H9 (cell line): ENCODE measurements around the gene MRO. TPM values are rescaled to one million over a fixed set of nuclear protein-coding genes. Genes with fewer than 3 reads are reported as not detected.

Experiments
- DNase-seq: peaks from one replicate; pipeline ENCODE4 v3.0.0-alpha.2; 2017
- H2AFZ ChIP-seq: one replicate; pipeline ENCODE4 v1.6.1; 2013; ENCODE audit warnings: mild to moderate bottlenecking, low read length, control low read depth, moderate library complexity
- H2AK5ac ChIP-seq: 2 replicates; pipeline ENCODE4 v1.6.1; 2013; ENCODE audit warnings: low read length, control low read depth, mixed read lengths; ENCODE audit not compliant: insufficient read length
- H2BK120ac ChIP-seq: one replicate; pipeline ENCODE4 v1.6.1; 2013; ENCODE audit warnings: low read depth, mild to moderate bottlenecking, low read length, control low read depth, inconsistent platforms; ENCODE audit not compliant: poor library complexity, severe bottlenecking
- H2BK12ac ChIP-seq: 2 replicates; pipeline ENCODE4 v1.6.1; 2013; ENCODE audit warnings: low read length, control low read depth, mixed read lengths, low read depth; ENCODE audit not compliant: insufficient read length
- H2BK15ac ChIP-seq: 2 replicates; pipeline ENCODE4 v1.6.1; 2013; ENCODE audit warnings: low read depth, low read length, control low read depth
- H2BK20ac ChIP-seq: one replicate; pipeline ENCODE4 v1.6.1; 2013; ENCODE audit warnings: low read depth, mild to moderate bottlenecking, low read length, control low read depth, inconsistent platforms; ENCODE audit not compliant: poor library complexity, severe bottlenecking
- H2BK5ac ChIP-seq: 2 replicates; pipeline ENCODE4 v1.6.1; 2013; ENCODE audit warnings: low read length, control low read depth, mixed read lengths; ENCODE audit not compliant: insufficient read length
- H3K14ac ChIP-seq: 2 replicates; pipeline ENCODE4 v1.6.1; 2013; ENCODE audit warnings: low read length, control low read depth; ENCODE audit not compliant: insufficient read depth
- H3K18ac ChIP-seq: 2 replicates; pipeline ENCODE4 v1.6.1; 2013; ENCODE audit warnings: low read depth, mild to moderate bottlenecking, mixed read lengths, low read length, control low read depth; ENCODE audit not compliant: insufficient read length
- H3K23ac ChIP-seq: 2 replicates; pipeline ENCODE4 v1.6.1; 2013; ENCODE audit warnings: low read length, control low read depth, mixed read lengths, low read depth; ENCODE audit not compliant: insufficient read length
- H3K23me2 ChIP-seq: 2 replicates; pipeline ENCODE4 v1.6.1; 2013; ENCODE audit warnings: low read depth, mild to moderate bottlenecking, mixed read lengths, low read length, control low read depth; ENCODE audit not compliant: insufficient read length, poor library complexity, severe bottlenecking
- H3K27ac ChIP-seq: 2 replicates; pipeline ENCODE4 v1.5.1; 2013; ENCODE audit warnings: low read length, control low read depth, mixed read lengths, low read depth; ENCODE audit not compliant: insufficient read length
- H3K27me3 ChIP-seq: 2 replicates; pipeline ENCODE4 v1.6.1; 2013; ENCODE audit warnings: low read length, control low read depth, inconsistent platforms; ENCODE audit not compliant: insufficient read depth
- H3K4ac ChIP-seq: 2 replicates; pipeline ENCODE4 v1.6.1; 2013; ENCODE audit warnings: low read depth, mild to moderate bottlenecking, control low read depth, inconsistent platforms, low read length, moderate library complexity
- H3K4me1 ChIP-seq: 2 replicates; pipeline ENCODE4 v1.6.1; 2013; ENCODE audit warnings: low read length, control low read depth, inconsistent platforms; ENCODE audit not compliant: insufficient read depth
- H3K4me2 ChIP-seq: 2 replicates; pipeline ENCODE4 v1.6.1; 2013; ENCODE audit warnings: low read length, control low read depth, mixed read lengths; ENCODE audit not compliant: insufficient read length, insufficient read depth
- H3K56ac ChIP-seq: 2 replicates; pipeline ENCODE4 v1.6.1; 2013; ENCODE audit warnings: low read depth, mild to moderate bottlenecking, mixed read lengths, low read length, control low read depth; ENCODE audit not compliant: insufficient read length
- H3K79me1 ChIP-seq: 2 replicates; pipeline ENCODE4 v1.6.1; 2013; ENCODE audit warnings: low read depth, mild to moderate bottlenecking, moderate library complexity, low read length, control low read depth, inconsistent platforms; ENCODE audit not compliant: insufficient read depth, poor library complexity, severe bottlenecking
- H3K79me2 ChIP-seq: 2 replicates; pipeline ENCODE4 v1.6.1; 2013; ENCODE audit warnings: low read length, control low read depth, inconsistent platforms; ENCODE audit not compliant: insufficient read depth
- H3K9ac ChIP-seq: 2 replicates; pipeline ENCODE4 v1.6.1; 2013; ENCODE audit warnings: low read length, control low read depth, mixed read lengths; ENCODE audit not compliant: insufficient read length; ENCODE audit errors: extremely low read depth
- H3K9me3 ChIP-seq: one replicate; pipeline ENCODE4 v1.6.1; 2013; ENCODE audit warnings: low read depth, low read length, inconsistent platforms; ENCODE audit not compliant: control insufficient read depth
- H3T11ph ChIP-seq: one replicate; pipeline ENCODE4 v1.6.1; 2013; ENCODE audit warnings: mild to moderate bottlenecking, low read length, control low read depth, inconsistent platforms
- H4K20me1 ChIP-seq: one replicate; pipeline ENCODE4 v1.6.1; 2013; ENCODE audit not compliant: control insufficient read depth, insufficient read length, insufficient read depth
- H4K5ac ChIP-seq: 2 replicates; pipeline ENCODE4 v1.6.1; 2013; ENCODE audit warnings: low read depth, mild to moderate bottlenecking, mixed read lengths, low read length, control low read depth; ENCODE audit not compliant: insufficient read length
- H4K8ac ChIP-seq: replicated peaks from 2 replicates; pipeline ENCODE4 v1.6.1; 2013; ENCODE audit warnings: low read length, control low read depth, mixed read lengths, low read depth; ENCODE audit not compliant: insufficient read length
- H4K91ac ChIP-seq: 2 replicates; pipeline ENCODE4 v1.6.1; 2013; ENCODE audit warnings: low read depth, mild to moderate bottlenecking, moderate library complexity, mixed read lengths, low read length, control low read depth; ENCODE audit not compliant: insufficient read length
- H3K27ac Mint-ChIP-seq, 3 experiments: 2 replicates in 2 of 3; 3 replicates in 1 of 3; pipeline ENCODE4 v1.8.0; 2020 to 2021; ENCODE audit warnings: mixed read lengths in 3 of 3, mild to moderate bottlenecking in 1 of 3, moderate library complexity in 1 of 3
- H3K27me3 Mint-ChIP-seq: 2 replicates; pipeline ENCODE4 v1.8.0; 2021; ENCODE audit warnings: low read depth, mild to moderate bottlenecking, moderate library complexity, mixed read lengths
- H3K36me3 Mint-ChIP-seq, 3 experiments: 2 replicates in 2 of 3; 3 replicates in 1 of 3; pipeline ENCODE4 v1.8.0; 2020 to 2021; ENCODE audit warnings: low read depth in 3 of 3, mixed read lengths in 3 of 3; ENCODE audit not compliant: insufficient read depth in 1 of 3
- H3K4me1 Mint-ChIP-seq, 2 experiments: 2 replicates each; pipeline ENCODE4 v1.8.0; 2020; ENCODE audit warnings: mixed read lengths in 2 of 2
- H3K4me3 Mint-ChIP-seq, 2 experiments: 2 replicates in 1 of 2; 3 replicates in 1 of 2; pipeline ENCODE4 v1.8.0; 2020 to 2021; ENCODE audit warnings: mild to moderate bottlenecking in 2 of 2, mixed read lengths in 2 of 2, moderate library complexity in 1 of 2
- H3K9me3 Mint-ChIP-seq, 2 experiments: 2 replicates in 1 of 2; 3 replicates in 1 of 2; pipeline ENCODE4 v1.8.0; 2020; ENCODE audit warnings: mild to moderate bottlenecking in 2 of 2, mixed read lengths in 2 of 2, moderate library complexity in 1 of 2
- CTCF ChIP-seq: fragments of 200-600 bp; sonication (generic); conservative IDR thresholded peaks from 3 replicates; pipeline ENCODE4 v1.8.0; 2021; ENCODE audit warnings: antibody characterized with exemption, mild to moderate bottlenecking
- total RNA-seq: library from RNA; stranded (reverse); gene quantifications from 2 replicates; pipeline ENCODE4 v1.2.1, GENCODE V29; 2021

The MRO gene
- total RNA-seq, 1 experiment from 2014 or later, result 0.57 TPM

DNA sequence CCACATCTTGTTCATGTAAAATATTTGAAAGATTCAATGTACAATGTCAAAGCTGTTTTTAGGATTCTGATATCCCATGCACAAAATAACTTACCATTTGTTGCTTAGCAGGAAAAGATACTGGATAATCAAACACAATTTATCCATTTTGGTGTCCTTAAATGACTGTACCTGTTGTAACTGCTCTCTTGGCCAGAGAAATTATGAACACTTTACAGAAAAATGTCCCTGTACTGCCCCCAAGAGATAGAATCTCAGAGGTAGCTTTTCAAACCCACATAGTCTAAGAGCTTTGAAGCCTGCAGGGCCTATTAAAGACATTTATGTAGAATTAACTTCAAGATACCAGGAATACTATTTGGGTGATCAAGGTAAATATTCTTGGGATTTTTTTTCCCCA, 46.9 kb upstream of the MRO start:
- Histone ChIP-seq H4K20me1 (no peaks in the 10 kb centered on the region), H3K4me2 (no peak overlapping the region), H3K9me3 (no peaks in the 10 kb centered on the region), H3K14ac (no peak overlapping the region), H2BK15ac (no peak overlapping the region), H3K27ac (no peak overlapping the region), H3K4me1 (no peaks in the 10 kb centered on the region), H3K9ac (no peak overlapping the region), H2BK5ac (no peak overlapping the region), H3T11ph (no peak overlapping the region), H4K91ac (no peak overlapping the region), H3K4ac (no peak overlapping the region), H2BK20ac (no peak overlapping the region), H2BK12ac (no peak overlapping the region), H2AK5ac (no peak overlapping the region), H3K23me2 (no peaks in the 10 kb centered on the region), H3K79me2 (no peaks in the 10 kb centered on the region), H3K27me3 (no peaks in the 10 kb centered on the region), H2AFZ (no peak overlapping the region), H3K56ac (no peak overlapping the region), H3K23ac (no peak overlapping the region), H4K8ac (no peak overlapping the region), H2BK120ac (peak overlapping the region; percentile 9), H3K18ac (no peak overlapping the region), H3K79me1 (no peaks in the 10 kb centered on the region), H4K5ac (no peak overlapping the region)
- DNase-seq, result no peak
- no peak for TF ChIP-seq CTCF
- H3K9me3 Mint-ChIP-seq, result no peaks in the 10 kb centered on the region
- H3K4me1 Mint-ChIP-seq, result peaks cover 5 to 6% of the 10 kb centered on the region in 2 experiments
- no peaks in the 10 kb centered on the region for H3K36me3 Mint-ChIP-seq
- no peak overlapping the region for H3K4me3 Mint-ChIP-seq
- H3K27ac Mint-ChIP-seq, result no peak overlapping the region
- no peaks in the 10 kb centered on the region; the same call in 1 of the 2 replicates for H3K27me3 Mint-ChIP-seq
